HG02759 (cell line): ENCODE measurements around the gene HMGN4.

Source experiments
- ATAC-seq: cut with Tn5 transposase; IDR thresholded peaks from one replicate; pipeline ENCODE4 v1.9.1; 2021; ENCODE audit warnings: mild to moderate bottlenecking, moderate library complexity; ENCODE audit not compliant: unreplicated experiment

Gene HMGN4

DNA sequence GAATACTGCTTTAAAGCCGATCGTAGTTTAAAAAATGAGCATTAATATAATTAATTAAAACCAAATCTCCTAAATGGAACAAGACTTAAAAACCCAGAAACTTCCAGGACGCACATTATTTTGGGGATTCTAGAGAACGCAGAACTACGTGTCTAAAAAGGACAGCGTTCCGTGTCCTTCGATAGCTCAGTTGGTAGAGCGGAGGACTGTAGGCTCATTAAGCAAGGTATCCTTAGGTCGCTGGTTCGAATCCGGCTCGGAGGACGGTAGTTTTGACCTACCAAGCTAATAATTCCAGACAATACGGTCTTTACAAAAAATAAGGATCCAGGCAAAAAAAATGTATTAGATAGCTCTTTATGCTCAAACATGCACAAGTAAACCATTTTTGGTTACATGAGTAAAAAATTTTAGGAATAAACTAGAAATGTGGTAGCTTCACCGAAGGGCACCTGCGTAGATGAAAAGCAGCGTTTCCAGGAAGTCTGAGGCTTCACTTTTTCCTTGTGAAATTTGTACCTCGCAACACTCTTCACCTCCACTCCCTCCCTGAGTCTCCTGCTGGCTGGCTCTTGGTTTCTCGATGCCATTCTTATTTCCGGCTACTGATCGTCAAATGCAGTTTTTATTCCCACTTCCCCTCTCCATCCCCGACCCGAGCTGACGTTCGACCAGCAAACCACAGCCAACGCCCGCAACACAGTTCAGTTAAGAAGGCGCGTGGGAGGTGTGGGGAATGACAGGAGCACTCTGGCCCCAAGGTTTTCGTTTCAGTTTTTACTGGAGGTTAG is 39.0 kb downstream of the HMGN4 start:
- no peak for ATAC-seq

DNA sequence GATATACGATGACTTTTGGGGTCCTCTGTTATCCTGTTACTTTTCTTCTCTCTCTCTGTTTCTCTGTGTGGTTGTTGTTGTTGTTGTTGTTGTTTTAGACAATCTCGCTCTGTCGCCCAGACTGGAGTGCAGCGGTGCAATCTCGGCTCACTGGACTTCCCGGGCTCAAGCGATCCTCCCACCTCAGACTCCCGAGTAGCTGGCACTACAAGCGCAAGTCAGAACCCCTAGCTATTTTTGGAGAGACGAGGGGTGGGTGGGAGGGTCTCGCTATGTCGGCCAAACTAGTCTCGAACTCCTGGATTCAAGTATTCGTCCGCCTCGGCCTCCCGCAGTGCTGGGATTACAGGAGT is 39.5 kb downstream of the HMGN4 start:
- no peak for ATAC-seq

DNA sequence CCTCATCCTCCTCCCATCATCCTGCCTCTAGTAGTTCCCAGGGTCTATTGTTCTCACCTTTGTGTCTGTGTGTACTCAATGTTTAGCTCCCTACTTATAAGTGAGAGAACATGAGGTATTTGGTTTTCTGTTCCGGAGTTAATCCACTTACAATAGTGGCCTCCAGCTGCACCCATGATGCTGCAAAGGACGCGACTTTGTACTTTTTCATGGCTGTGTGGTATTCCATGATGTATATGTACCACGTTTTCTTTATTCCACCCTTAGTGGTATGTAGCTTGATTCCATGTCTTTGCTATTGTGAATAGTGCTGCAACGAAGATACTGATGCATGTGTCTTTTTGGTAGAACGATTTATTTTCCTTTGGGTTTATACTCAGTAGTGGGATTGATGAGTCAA is 40.1 kb downstream of the HMGN4 start:
- ATAC-seq, result no peak

DNA sequence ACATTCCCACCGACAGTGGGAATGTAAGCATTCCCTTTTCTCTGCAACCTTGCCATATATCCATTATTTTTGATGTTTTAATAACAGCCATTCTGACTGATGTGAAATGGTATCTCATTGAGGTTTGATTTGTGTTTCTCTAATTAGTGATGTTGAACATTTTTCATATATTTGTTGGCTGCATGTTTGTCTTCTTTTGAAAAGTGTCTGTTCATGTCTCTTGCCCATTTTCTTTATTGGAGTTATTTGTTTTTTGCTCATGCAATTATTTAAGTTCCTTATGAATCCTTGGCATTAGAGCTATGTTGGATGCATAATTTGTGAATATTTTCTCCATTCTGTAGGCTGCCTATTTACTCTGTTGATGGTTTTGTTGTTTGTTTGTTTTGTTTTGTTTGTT is 40.6 kb downstream of the HMGN4 start:
- ATAC-seq, result no peak

DNA sequence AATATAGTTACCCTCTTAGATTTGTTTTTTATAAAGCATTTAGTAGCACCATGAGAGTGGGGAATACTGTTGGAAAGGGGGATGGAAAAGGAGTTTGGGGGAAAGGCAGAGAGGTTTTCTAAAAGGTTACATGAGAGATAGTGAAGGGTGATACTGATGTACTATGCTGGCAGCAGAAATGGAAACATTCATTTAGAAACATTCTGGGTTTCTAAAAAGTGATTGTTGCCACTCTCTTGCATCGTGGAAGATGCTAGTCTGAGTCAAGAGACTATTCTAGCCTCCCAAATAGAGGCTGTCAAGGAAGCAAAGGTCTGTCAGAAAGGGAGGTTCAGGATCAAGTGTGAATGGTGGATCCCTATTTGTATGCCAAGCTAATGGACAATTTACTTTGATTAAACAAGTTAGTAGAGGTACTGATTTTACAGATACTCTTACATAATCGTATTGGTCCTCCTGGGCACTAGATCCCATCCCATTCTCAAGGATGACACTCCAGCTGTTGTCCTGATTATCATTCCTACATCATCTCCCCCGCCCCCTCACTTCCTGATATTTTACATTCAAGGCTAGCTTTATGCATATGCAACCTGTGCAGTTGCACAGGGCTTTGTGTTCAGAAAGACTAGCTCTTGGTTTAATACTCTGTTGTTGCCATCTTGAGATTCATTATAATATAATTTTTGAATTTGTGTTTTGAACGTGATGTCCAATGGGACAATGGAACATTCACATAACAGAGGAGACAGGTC is 43.2 kb downstream of the HMGN4 start:
- ATAC-seq, result no peak

DNA sequence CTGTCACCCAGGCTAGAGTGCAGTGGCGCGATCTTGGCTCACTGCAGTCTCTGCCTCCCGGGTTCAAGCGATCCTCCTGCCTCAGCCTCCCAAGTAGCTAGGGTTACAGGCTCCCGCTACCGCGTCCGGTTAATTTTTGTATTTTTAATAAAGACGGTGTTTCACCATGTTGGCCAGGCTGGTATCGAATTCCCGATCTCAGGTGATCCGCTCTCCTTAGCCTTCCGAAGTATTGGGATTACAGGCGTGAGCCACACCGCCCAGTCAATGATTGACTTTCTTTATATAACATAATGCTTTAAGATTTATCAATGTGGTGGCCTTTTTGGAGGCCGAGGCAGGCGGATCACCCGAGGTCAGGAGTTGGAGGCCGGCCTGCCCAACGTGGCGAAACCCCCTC is 50.8 kb downstream of the HMGN4 start:
- ATAC-seq, result no peak

DNA sequence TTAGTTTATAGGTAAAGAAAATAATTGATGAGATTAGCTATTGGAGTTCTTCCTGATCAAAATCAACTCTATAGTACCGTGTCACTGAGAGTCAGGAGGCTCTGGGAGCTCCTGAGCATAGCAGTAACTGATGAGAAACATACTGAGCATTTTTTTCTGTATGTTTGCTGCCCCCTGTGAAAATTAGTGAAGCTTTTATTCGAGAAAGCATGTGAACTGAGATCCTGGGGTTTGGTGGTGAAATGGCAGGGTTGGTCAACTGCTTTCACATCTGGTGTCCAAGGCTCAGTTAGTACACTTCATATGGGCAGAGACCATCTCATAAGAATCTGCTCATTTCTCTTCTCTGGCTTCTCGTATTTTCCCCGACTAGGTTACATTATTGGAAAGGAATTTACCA is 54.5 kb downstream of the HMGN4 start:
- ATAC-seq, result no peak

DNA sequence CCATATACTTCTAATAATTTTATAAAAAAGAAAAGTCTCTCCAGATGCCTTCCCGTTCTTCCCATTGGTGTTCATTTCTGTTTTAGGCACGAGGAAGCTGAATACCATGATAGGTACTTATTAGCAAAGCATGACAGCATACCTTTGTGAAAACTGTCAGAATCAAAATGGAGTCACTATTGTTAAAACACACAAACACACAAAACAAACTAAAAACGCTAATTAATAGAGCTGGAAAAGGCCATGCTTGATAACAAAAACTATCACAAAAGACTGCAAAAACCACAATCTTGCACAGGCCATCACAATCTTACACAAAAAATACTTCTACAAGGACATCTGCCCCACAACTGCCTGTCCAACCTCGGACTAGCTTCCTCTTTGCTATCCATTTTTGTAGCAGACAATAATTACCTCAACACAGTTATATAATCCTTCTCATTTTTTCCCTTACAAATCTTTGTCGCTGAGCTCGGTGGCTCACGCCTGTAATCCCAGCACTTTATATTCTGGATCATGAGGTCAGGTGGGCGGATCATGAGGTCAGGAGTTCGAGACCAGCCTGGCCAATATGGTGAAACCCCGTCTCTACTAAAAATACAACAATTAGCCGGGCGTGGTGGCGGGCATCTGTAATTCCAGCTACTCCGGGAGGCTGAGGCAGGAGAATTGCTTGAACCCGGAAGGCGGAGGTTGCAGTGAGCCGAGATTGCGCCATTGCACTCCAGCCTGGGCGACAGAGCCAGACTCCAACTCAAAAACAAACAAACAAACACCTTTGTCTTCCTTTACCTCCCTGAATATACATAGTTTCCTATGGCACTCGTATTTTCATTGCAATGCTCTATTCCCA is 55.3 kb downstream of the HMGN4 start:
- no peak for ATAC-seq

DNA sequence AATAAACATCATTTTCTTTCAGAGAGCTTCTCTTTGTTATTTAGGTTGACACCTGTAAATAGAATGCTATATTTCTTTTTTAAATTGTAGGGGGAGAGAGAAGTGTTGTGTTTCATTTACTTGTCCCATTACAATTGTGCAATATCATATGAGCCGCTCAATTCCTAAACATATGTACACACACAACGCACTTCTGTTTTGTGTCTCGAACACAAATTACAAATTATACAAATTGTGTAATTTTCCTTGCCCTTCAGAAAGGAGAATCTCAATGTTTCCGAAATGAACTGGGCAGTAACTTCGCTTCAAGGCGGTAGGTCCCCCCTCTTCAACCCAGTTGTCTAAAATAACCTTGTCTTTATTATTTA is 55.9 kb downstream of the HMGN4 start:
- ATAC-seq, result no peak

DNA sequence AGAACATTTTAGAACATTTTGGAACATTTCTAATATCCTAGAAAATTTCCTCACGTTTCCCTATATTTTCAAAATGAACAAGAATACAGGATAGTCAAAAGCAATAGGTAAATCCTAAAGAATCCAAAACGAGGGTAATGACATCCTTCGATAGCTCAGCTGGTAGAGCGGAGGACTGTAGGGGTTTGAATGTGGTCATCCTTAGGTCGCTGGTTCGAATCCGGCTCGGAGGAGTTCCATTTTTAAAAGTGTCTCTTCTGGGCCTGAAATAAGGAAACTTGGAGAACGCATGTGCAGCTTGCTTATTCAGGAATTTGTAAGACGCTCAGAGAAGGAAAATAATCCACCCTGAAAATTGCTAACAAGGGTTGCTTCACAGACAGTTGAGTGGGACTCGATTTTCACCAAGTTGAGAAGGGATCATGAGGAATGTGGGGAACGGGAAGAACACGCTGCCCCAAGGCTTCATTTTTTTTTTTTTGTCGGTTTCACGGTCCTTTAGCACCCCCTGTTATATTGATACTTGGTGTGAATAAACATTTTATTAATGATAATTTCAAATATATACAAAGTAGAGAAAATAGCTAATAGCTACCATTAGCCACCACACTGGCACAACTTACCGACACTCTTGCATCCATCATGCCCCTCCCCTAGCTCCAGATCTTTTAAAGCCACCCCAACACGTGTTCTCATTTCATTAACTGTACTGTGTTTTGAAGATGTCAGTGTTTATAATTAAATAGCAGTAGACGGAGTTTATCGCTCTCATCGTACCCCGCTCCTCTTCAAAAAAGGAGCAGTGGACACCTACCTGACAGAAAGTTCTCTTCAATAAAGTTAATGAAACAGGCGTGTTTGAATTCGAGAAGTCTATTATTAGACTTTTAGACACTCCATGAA is 56.8 kb downstream of the HMGN4 start:
- no peak for ATAC-seq

DNA sequence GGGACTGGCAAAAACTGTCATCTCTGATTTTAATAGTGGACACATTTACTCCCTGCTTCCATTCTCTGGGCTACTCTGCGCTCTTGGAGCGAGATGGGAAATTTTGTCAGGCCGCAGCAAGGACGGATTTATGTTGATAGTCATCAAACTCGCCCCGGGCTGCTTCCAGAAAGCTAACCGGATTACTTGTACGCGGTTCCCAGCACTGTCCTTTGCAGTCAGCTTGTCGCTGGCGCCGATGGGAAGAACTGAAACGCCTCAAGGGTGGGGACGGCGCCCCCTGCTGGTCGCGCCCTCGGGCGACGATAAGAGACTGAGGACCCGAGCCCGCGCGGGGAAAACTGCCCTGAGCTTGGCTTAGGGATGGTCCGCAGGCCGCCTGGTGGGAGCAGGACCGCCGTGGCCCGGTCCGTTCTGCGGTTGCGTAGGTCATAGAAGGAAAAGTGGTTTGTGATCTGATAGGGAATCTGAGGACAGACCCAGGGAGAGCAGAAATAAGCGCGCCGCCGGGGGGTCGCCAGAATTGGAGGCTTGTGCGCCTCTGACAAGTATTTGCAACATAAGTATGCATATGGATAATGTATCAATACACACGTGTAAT is 57.6 kb downstream of the HMGN4 start:
- ATAC-seq, result peak; percentile 63
